Esophagus mucosa (tissue), 1 donor: ENCODE data around the gene GPN2. TPM values are rescaled to one million over a fixed set of nuclear protein-coding genes. Genes with fewer than 3 reads are reported as not detected.
A peak's percentile ranks its signal among the peaks of the same experiment; 100 is the strongest.

Source experiments
- ATAC-seq: fragments of 200-7000 bp; cut with Tn5 transposase; one replicate; pipeline ENCODE4 v1.9.1; 2020
- total RNA-seq: library from RNA; stranded (reverse); gene quantifications from one replicate; pipeline ENCODE4 v1.2.4, GENCODE V29; 2023
- donor health status: DM: yes; HTN: yes; CAD: no.

GPN2 gene
- total RNA-seq, 1 donor from 2014 or later, result 20.0 TPM

DNA sequence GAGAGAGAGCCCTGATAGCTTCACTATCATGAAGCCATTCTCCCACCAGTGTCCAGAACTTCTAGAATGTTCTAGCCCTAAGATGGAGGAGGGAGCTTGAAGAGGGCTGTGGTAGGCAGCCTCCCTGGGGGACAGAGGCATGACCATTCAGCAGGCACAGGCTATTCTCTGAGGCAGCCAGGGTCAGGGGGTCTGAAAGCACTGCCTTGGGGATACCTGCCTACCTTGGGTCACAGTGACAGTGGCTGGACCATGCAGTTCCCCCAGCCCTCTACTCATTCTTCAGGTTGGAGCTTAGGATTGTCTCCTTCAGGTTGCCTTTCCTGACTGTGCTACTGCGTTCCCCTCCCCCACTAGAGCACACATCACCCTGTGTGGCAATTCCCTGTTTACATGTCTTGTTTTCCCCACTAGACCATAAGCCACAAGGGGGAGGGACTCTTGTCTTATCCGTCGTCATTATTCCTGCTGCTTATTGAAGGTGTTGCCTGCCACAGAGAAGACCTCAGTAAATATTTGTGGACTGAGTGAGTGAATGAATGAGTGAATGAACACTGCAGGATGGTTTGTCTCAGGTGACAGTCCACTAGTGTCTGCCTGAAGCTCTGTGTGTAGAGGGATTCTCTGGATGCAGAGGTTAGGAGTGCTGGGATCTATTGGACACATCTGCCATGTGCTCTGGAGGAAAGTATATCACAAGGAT is 58.4 kb downstream of the GPN2 start:
- ATAC-seq, result no peak

DNA sequence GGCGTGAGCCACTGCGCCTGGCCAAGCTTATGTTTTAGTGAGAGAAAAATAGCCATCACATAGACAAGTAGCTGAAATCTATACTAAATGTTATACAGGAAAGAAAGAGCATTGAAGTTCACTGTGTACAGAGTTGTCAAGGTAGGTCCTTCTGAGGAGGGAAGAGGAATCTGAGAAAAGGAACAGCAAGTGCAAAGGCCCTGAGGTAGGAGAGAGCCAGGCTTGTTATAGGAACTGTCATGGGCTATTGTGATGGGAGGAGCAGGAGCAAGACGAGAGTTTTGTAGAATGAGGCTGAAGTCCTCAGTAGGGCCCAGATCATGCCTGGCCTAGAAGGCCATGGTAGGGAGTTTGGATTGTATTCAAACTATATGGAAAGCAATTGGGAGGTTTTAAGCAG is 59.0 kb downstream of the GPN2 start:
- no peak for ATAC-seq

DNA sequence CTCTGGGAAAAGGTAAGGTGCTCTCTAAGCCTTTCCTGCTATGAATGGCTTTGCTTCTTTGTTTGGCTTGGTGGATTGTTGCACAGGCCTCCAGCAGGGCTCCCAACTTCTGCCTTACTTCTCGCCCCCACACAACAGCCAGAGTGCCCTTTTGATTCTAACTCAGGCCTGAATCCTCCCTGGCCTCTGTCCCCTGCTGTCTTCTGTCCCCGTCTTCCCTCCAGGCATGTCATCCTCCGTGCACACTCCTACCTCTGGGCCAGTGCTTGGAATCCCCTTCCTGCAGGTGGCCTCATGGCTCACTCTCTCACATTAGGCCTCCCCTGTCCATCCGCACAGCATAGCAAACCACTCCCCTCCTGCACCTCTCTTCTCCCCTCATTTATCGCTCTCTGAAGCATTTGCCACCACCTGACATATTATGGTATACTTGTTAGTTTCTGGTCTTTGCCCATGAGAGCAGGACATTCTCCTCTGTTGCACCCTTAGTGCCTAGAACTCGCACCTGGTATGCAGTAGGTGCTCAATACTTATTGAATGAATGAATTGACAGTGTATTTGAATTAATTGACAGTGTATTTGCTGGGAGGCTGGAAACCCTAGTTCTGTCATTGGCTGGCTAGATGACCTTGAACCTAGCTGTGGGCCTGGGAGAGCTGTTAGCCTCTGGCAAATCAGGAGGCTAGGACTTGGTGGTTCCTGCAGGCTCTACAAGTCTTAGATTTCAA is 60.7 kb downstream of the GPN2 start:
- no peak for ATAC-seq

GRCh38 chr1:26828411-26828991 is 61.6 kb downstream of the GPN2 start:
- no peak for ATAC-seq

DNA sequence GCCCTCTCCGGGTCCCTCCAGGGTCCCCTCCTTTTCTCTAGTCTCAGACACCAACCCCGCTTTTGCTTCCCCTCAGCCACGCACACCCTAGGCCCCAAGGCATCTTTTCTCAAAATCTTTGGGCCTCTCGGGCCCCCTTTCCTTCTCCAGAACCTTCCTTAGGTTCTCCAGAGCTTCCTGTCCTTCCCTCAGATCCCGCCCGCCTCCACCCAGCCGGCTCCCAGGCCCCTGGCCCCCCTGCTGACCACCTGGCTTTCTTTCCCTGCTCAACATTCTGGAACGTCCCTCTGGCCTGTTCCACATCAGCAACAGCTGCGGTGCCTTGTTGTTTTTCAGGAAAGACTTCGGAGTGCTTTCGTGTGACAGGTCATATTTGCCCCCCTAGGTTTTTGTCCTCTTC is 62.4 kb downstream of the GPN2 start:
- ATAC-seq, result no peak

DNA sequence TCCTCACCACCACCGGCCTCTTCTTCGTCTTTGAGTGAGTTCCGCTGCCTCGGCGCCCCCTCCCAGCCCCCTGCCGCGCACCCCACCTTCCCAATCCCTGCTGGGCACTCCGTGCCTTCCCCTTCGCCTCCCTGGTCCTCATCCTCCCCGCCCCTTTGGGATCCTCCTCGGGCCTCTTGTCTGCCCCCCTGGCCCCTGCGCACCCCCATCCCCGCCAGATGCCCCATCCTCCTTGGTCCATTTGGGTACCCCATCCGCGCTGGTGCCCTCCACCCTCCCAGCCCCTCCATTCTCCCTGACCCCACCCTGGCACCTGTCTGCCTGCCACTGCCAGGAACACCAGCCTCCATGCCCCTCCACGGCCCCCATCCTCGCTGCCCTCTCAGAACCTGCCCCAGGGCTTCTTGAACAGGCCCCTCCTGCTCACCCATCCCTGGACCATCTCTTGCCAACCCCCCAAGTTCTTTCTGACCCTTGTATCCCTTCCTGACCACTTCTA is 62.9 kb downstream of the GPN2 start:
- ATAC-seq, result peak; percentile 1

- peak; percentile 78 for ATAC-seq
Measured at GRCh38 chr1:26826261-26827105, 63.6 kb downstream of the GPN2 start, which contains the start of gene ZDHHC18. Gene ZDHHC18 (plus strand): TSS chr1:26826688. CDS start chr1:26826805, 117 bp downstream.

Other genes starting within 250 kb of the GPN2 start
- gene ARID1A, start 194.3 kb downstream of the GPN2 start, total RNA-seq, result 44.3 TPM
- 9.4 TPM for gene PIGV, start 102.3 kb downstream of the GPN2 start, total RNA-seq
- gene ZDHHC18, start 63.6 kb downstream of the GPN2 start, total RNA-seq, result 19.2 TPM
- 2,315 TPM for gene SFN, start 27.1 kb downstream of the GPN2 start, total RNA-seq
- 10.4 TPM for gene GPATCH3, start 10.2 kb upstream of the GPN2 start, total RNA-seq
- not detected for gene NR0B2, start 23.7 kb upstream of the GPN2 start, total RNA-seq
- 35.7 TPM for gene NUDC, start 31.5 kb upstream of the GPN2 start, total RNA-seq
- 16.5 TPM for gene KDF1, start 70.2 kb upstream of the GPN2 start, total RNA-seq
- 75.0 TPM for gene TRNP1, start 103.4 kb upstream of the GPN2 start, total RNA-seq
- gene TENT5B, start 122.6 kb upstream of the GPN2 start, total RNA-seq, result 51.3 TPM